Amniotic stem cell (primary cell): Measurements from ENCODE around the gene COG5.
"Not testable (repeated sequence)": the region's sequence is repeated elsewhere in the genome, so short reads cannot be mapped to it uniquely, and the experiment has no call there.

Source experiments
- DNase-seq: peaks from one replicate; lab custom pipeline; 2025; lab: John Stamatoyannopoulos, UW

Gene COG5

GRCh38 chr7:107224374-107225223 lies 339.1 kb downstream of the COG5 start:
- no peak for DNase-seq

- not testable (repeated sequence) for DNase-seq
Observed at GRCh38 chr7:107220806-107221205, 342.9 kb downstream of the COG5 start.

DNA sequence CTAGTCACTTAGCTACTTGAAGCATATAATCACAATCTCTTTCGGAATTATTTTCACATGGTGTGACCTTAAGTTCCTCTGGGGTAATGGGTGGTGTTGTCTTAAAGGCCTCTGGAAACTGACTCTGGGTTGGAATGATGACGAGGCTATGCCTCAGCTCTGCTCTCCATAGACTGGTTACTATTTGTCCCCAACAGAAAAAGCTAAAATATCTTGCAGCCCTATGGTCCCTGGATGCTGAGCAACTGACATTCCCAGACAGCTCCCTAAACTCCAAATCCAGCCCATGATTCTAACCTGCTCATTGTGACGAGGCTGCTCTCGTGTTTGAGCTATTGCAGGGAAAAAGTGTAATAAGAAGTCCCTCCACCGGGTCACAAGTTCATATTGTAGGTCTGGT lies 343.4 kb downstream of the COG5 start:
- DNase-seq = no peak

GRCh38 chr7:107219563-107220244 lies 344.0 kb downstream of the COG5 start:
- DNase-seq = no peak

DNA sequence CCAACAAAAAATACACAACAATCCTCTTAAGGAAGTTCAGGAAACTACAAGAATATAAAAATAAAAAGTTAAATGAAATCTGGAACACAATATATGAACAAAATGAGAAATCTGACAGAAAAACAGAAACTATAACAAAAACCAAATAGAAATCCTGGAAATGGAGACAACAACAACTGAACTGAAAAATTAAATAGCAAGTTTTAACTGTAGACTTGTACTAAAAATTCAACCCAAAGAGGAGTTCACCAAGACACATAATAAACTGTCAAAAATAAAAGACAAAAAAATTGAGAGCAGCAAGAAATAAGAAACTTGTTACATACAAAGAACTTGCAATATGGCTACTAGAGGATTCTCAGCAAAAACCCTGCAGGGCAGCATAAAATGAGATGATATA lies 349.8 kb downstream of the COG5 start:
- DNase-seq = no peak

- DNase-seq = no peak
Observed at GRCh38 chr7:107213193-107213788, 350.4 kb downstream of the COG5 start.

GRCh38 chr7:107212725-107213124 lies 351.0 kb downstream of the COG5 start:
- no peak for DNase-seq

- no peak for DNase-seq
Observed at GRCh38 chr7:107210400-107210799, 353.3 kb downstream of the COG5 start.

GRCh38 chr7:107209565-107209964 lies 354.2 kb downstream of the COG5 start:
- DNase-seq = no peak

- no peak for DNase-seq
Observed at GRCh38 chr7:107208563-107208962, 355.2 kb downstream of the COG5 start.

GRCh38 chr7:107208024-107208521 lies 355.6 kb downstream of the COG5 start:
- no peak for DNase-seq

DNA sequence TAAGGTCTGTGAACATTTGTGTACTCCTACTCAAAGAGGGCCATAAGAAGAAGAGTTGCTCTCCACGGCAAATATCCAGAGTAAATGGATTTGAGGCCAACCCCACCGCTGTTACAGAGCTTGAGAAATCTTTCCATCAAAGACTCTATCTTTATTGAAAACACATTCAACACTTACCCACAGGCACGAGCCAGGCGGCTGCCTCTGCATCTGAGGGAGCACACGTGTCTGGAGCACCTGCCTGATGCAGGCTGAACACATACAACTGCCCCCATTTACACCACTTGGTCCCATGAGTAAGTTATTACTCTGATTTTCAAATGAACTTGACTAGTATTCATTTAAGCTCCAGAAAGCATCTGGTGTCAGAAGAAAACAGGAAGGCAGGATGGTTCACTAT lies 356.3 kb downstream of the COG5 start:
- no peak for DNase-seq

- no peak for DNase-seq
Observed at GRCh38 chr7:107206706-107207105, 357.0 kb downstream of the COG5 start.

DNA sequence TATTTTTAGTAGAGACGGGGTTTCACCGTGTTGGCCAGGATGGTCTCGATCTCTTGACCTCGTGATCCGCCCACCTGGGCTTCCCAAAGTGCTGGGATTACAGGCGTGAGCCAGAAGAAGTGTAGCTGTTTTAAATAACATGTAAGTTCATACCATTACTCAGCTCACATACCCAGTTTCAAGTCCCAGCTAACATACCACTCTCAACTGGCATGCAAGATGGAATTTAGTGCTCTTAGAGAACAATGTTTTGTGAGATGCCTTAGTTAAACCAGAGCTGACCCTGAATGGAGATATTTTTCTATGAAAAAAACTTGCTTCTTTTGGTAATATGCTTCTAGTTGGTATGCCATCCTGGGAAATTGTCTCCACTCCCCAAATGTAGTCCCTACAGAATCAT lies 357.6 kb downstream of the COG5 start:
- no peak for DNase-seq

DNA sequence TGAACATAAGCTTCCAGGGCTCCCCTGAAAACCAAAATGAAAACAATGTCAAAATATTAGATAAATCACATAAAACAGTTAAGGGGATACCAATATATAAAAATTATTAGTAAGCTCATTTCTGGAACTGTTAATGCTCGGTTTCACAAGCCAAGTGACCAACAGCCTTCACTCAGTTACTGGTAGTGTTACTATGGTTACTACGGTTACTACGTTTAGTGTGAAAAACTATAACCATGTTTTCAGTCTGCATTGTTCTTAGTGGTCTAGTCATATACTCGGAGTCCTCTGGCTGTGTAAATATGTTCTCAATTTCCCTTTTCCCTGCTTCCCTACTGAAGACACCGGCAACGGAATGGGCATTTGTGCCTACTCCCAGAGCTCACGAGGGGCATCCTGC lies 360.1 kb downstream of the COG5 start:
- no peak for DNase-seq

GRCh38 chr7:107201795-107202450 lies 361.8 kb downstream of the COG5 start:
- no peak for DNase-seq

- no peak for DNase-seq
Observed at GRCh38 chr7:107196834-107197610, 366.7 kb downstream of the COG5 start.

GRCh38 chr7:107194052-107194451 lies 369.7 kb downstream of the COG5 start:
- DNase-seq = no peak

DNA sequence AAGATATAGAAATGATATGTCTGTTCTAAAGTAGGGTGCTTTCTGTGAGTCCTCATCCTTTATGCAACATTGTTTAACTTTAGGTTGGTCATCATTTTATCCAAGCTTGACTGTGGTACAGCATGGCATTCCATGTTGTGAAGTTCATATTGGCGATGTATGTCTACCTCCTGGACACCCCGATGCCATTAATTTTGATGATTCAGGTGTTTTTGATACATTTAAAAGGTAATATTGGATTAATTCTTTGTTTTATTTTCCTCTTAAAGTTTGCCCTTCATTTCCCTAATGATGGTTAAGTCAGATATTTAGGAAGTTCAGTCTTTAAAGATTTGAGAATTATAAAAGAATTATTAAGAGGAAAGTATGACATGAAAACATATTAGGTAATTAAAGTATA lies 373.6 kb downstream of the COG5 start:
- no peak for DNase-seq

DNA sequence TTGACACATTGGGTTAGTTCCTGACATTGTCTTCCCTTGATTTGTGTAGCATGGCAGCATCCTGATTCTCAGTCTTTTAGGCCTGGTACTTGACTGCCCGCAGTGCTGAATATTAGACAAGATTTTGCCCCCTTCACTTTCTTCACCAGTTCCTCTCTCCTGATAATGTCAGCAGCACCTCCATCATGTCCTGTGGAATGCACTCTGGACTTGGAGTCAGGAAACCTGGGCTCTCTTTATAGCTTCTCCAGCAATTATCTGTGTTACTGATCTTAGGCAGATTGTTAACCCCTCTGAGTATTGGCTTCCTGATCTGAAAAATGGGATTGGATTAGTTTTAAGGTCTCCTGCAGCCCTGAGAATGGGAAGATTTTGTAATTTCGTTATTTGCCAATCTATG lies 375.9 kb downstream of the COG5 start:
- DNase-seq = no peak

DNA sequence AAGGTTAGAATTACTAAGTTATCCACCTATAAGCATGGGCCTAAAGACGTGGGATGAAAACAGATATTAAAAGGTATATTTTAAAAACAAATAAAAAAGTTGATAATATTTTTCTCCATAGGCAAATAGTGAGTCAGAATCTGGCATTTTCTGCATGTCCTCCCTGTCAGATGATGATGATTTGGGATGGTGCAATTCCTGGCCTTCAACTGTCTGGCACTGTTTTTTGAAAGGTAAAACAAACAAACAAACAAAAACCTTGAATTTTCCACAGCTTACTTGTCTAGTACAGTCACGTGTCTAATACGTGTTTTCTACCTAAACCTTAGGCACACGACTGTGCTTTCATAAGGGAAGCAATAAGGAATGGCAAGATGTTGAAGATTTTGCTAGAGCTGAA lies 377.5 kb downstream of the COG5 start:
- no peak for DNase-seq

DNA sequence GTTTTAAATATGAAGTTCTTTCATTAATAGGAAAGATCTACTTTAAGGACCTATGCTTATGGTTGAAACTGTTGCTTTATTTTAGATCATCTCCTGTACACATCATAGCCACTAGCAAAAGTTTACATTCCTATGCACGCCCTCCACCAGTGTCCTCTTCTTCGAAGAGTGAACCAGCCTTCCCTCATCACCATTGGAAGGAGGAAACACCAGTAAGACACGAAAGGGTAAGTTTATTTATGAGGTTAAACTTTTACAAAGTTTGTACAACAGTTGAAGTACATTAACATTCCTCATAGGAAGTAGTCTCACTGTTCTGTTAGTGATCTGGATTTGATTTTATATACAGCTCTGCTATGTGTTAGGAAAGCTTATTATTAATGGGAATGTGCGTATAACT lies 378.0 kb downstream of the COG5 start:
- no peak for DNase-seq
